ENCODE measurements around the gene CPNE5.

The CPNE5 gene

DNA sequence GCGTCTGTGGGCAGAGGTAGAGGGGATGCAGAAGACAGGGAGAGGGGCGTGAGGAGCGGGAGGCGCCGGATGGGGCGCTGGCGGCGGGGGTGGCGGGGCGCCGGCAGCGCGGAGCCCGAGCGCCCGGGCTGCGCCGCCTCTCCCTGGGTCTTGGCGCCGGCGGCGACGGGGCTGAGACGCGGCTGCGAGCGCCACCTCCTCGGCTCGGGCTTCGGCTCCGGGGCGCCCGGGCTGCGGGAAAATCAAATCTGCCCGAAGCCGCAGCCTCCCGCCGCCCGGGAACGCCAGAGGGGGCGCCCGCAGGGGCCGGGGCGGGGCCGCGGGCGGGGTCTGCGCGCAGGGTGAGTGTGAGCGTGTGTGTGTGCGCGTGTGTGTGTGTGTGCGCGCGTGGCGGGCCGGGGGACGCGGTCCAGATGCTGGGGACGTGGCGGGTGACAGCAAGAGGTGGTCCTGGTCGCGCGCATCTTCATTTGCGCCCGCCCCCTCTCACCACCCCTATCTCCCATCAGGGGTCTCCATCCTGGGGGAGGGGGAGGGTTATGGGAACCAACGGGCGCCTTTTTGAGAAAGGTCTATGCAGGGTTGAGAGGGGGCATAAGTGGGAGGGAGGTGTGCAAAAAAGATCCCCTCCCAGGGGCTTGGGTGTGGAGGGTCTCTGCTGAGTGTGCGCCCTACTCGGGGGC, 646 bp upstream of the CPNE5 start:
- no peaks in the 10 kb centered on the region for H3K9me3 ChIP-seq (replicated peaks; ENCODE audit: insufficient read depth, low read length)
- H3K36me3 ChIP-seq (replicated peaks; ENCODE audit: insufficient read depth, low read length), result no peaks in the 10 kb centered on the region
- no peak overlapping the region for H2AFZ ChIP-seq (ENCODE audit: low read length)
- no peak overlapping the region for H3K27ac ChIP-seq (ENCODE audit: low read length)
- TF ChIP-seq EZH2 (optimal IDR thresholded peaks at IDR 0.05; ENCODE audit: low read depth, low read length) (no peak), EZH2phosphoT487 (IDR thresholded peaks at IDR 0.05; ENCODE audit: low read length) (no peak)
- TF ChIP-seq, protein P1, sequence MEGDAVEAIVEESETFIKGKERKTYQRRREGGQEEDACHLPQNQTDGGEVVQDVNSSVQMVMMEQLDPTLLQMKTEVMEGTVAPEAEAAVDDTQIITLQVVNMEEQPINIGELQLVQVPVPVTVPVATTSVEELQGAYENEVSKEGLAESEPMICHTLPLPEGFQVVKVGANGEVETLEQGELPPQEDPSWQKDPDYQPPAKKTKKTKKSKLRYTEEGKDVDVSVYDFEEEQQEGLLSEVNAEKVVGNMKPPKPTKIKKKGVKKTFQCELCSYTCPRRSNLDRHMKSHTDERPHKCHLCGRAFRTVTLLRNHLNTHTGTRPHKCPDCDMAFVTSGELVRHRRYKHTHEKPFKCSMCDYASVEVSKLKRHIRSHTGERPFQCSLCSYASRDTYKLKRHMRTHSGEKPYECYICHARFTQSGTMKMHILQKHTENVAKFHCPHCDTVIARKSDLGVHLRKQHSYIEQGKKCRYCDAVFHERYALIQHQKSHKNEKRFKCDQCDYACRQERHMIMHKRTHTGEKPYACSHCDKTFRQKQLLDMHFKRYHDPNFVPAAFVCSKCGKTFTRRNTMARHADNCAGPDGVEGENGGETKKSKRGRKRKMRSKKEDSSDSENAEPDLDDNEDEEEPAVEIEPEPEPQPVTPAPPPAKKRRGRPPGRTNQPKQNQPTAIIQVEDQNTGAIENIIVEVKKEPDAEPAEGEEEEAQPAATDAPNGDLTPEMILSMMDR (IDR thresholded peaks at IDR 0.05; ENCODE audit: low read length), result 0 out of 2 replicates have a peak, but pooled peaks have one; percentile 10
- no peaks in the 10 kb centered on the region for H3K79me2 ChIP-seq (ENCODE audit: low read length)
- no peak overlapping the region for H3K9ac ChIP-seq (ENCODE audit: low read length)
- no peaks in the 10 kb centered on the region for H3F3A ChIP-seq (ENCODE audit: insufficient read depth, low read length)
- H3K4me2 ChIP-seq (ENCODE audit: low read depth, low read length), result peak overlapping the region; percentile 55; the same call in 1 of the 2 replicates
- H3K27me3 ChIP-seq (replicated peaks; ENCODE audit: insufficient read depth, low read length), result peaks cover 8% of the 10 kb centered on the region; the same call in 1 of the 2 replicates
- H3K9me2 ChIP-seq (replicated peaks; ENCODE audit: insufficient read depth, low read length), result no peaks in the 10 kb centered on the region
- no peaks in the 10 kb centered on the region for H4K20me1 ChIP-seq (ENCODE audit: insufficient read depth, low read length)
- H3K4me1 ChIP-seq (ENCODE audit: low read length), result no peaks in the 10 kb centered on the region
- peak; percentile 31 for DNase-seq
- H3K4me3 ChIP-seq (ENCODE audit: low read length), result peak overlapping the region; percentile 25; the same call in 1 of the 2 replicates

- Histone ChIP-seq H3K4me1 (ENCODE audit: low read length) (no peaks in the 10 kb centered on the region), H3K9ac (ENCODE audit: low read length) (no peak overlapping the region), H3F3A (ENCODE audit: insufficient read depth, low read length) (no peaks in the 10 kb centered on the region), H3K9me2 (replicated peaks; ENCODE audit: insufficient read depth, low read length) (no peaks in the 10 kb centered on the region), H3K9me3 (replicated peaks; ENCODE audit: insufficient read depth, low read length) (no peaks in the 10 kb centered on the region), H3K27me3 (replicated peaks; ENCODE audit: insufficient read depth, low read length) (peaks cover 8% of the 10 kb centered on the region; the same call in 1 of the 2 replicates), H3K36me3 (replicated peaks; ENCODE audit: insufficient read depth, low read length) (no peaks in the 10 kb centered on the region), H3K4me3 (ENCODE audit: low read length) (no peak overlapping the region), H3K4me2 (ENCODE audit: low read depth, low read length) (no peak overlapping the region), H2AFZ (ENCODE audit: low read length) (no peak overlapping the region), H3K27ac (ENCODE audit: low read length) (no peak overlapping the region), H4K20me1 (ENCODE audit: insufficient read depth, low read length) (no peaks in the 10 kb centered on the region), H3K79me2 (ENCODE audit: low read length) (no peaks in the 10 kb centered on the region)
- no peak for DNase-seq
- TF ChIP-seq EZH2phosphoT487 (IDR thresholded peaks at IDR 0.05; ENCODE audit: low read length) (no peak), EZH2 (optimal IDR thresholded peaks at IDR 0.05; ENCODE audit: low read depth, low read length) (no peak)
- TF ChIP-seq, protein P1 (IDR thresholded peaks at IDR 0.05; ENCODE audit: low read length), result no peak
These were observed 1.6 kb downstream of the CPNE5 start for GRCh38 chr6:36837686-36838085.

GRCh38 chr6:36837022-36837339, 2.3 kb downstream of the CPNE5 start:
- Histone ChIP-seq H3K36me3 (replicated peaks; ENCODE audit: insufficient read depth, low read length) (no peaks in the 10 kb centered on the region), H3K9me2 (replicated peaks; ENCODE audit: insufficient read depth, low read length) (no peaks in the 10 kb centered on the region), H2AFZ (ENCODE audit: low read length) (no peak overlapping the region), H3K4me3 (ENCODE audit: low read length) (no peak overlapping the region), H3K27ac (ENCODE audit: low read length) (no peak overlapping the region), H3K9me3 (replicated peaks; ENCODE audit: insufficient read depth, low read length) (no peaks in the 10 kb centered on the region), H3K4me1 (ENCODE audit: low read length) (no peaks in the 10 kb centered on the region), H3K4me2 (ENCODE audit: low read depth, low read length) (no peak overlapping the region), H3F3A (ENCODE audit: insufficient read depth, low read length) (no peaks in the 10 kb centered on the region), H3K9ac (ENCODE audit: low read length) (no peak overlapping the region), H4K20me1 (ENCODE audit: insufficient read depth, low read length) (no peaks in the 10 kb centered on the region), H3K27me3 (replicated peaks; ENCODE audit: insufficient read depth, low read length) (peaks cover 8% of the 10 kb centered on the region; the same call in 1 of the 2 replicates), H3K79me2 (ENCODE audit: low read length) (no peaks in the 10 kb centered on the region)
- DNase-seq, result no peak
- TF ChIP-seq EZH2phosphoT487 (IDR thresholded peaks at IDR 0.05; ENCODE audit: low read length), result no peak
- TF ChIP-seq, protein P1 (IDR thresholded peaks at IDR 0.05; ENCODE audit: low read length), result no peak

All from MM.1S (cell line).